DLD1 (cell line): ENCODE measurements around the gene GRIN2A.

Source experiments
- in situ Hi-C: cut with HindIII; loops from 2 replicates; pipeline ENCODE4 v1.10.0; 2017; ENCODE audit warnings: low sequenced_read_pairs

Gene GRIN2A

GRCh38 chr16:9868606-9869149 lies 313.6 kb downstream of the GRIN2A start:
- in situ Hi-C loops: no loop called here

GRCh38 chr16:9867176-9867575 lies 315.1 kb downstream of the GRIN2A start:
- in situ Hi-C loops: no loop called here

DNA sequence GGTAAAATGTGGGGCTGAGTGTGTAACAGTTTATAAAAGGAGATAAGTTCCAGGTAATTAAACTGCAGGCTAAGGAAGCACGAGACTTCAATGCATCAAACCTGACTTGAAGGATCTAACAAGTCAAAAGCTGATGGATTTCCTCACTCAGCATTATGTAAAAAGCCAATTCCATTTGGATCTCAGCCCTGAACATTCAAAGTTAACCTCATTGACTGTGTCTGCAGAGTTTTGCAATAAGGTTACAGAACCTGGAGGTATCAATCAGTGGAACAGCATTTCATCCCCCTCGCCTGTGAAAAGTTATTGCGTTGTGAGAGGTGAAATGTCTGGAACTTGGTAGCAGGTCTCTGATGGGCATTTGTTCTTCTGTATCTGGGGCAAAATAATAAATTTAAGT lies 317.8 kb downstream of the GRIN2A start:
- in situ Hi-C loops: no loop called here

- in situ Hi-C loops: no loop called here
These were observed 319.9 kb downstream of the GRIN2A start for GRCh38 chr16:9862327-9862726.

- in situ Hi-C loops: no loop called here
These were observed 321.4 kb downstream of the GRIN2A start for GRCh38 chr16:9860876-9861275.

DNA sequence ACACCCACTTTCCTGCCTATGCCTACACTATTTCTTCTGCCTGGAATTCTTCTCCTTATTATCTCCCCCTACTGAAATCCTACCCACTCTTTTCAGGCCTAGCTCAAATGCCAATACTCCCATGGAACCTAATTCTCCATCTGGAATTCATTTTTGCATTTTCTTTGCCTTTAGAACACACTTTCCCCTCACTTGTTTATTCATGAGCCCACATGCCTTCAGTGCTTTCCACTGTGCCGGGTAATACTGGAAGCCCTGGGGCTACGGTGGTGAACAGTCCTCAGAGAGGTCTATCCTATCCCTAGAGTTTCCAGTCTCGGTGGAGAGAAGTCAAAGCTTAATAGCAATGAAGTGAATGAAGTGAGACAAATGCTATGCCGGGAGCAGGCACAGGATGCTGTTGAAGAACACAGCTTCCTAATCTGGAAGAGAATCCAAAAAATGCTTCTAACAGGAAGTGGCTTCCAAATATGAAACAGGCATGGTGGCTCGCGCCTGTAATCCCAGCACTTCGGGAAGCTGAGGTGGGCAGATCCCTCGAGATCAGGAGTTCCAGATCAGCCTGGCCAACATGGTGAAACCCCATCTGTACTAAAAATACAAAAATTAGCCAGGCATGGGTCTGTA lies 322.4 kb downstream of the GRIN2A start:
- in situ Hi-C loops: no loop called here

DNA sequence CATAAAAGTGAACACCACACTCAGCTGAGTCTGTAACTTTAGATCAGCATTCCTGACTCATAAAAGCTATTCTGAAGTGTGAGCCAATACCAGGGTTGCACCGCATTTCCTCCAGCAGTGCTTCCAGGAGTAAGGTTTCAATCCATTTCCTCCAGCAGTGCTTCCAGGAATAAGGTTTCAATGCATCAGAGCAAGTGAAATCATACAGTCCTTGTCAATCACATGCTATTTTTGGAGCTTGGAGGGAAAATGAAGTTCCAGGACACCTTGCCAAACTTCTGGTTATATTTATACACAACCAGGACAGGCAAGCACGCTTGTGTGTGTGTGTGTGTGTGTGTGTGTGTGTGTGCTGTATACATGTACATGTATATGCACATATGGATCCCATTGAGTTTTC lies 327.6 kb downstream of the GRIN2A start:
- in situ Hi-C loops: no loop called here

DNA sequence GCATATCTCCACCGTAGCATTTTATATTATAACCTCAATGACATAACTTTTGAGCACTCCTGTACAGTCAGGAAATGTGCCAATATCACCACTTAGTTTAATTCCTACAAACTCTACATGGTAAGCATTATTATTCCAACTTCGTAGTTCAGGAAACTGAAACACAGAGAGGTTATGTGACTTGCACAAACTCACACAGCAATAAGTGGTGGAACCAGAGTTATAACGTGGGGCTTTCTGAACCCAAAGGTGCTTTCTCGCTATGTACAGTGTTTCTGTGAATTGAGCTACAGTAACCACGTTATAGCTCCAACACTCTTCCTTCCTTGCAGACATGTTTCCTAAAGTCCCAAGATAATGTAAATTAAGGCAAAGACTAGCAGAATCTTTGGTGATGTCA lies 330.2 kb downstream of the GRIN2A start:
- in situ Hi-C loops: no loop called here

GRCh38 chr16:9850817-9851216 lies 331.4 kb downstream of the GRIN2A start:
- in situ Hi-C loops: no loop called here

GRCh38 chr16:9849697-9850245 lies 332.5 kb downstream of the GRIN2A start:
- in situ Hi-C loops: no loop called here

- in situ Hi-C loops: no loop called here
These were observed 335.1 kb downstream of the GRIN2A start for GRCh38 chr16:9847146-9847545.

- in situ Hi-C loops: no loop called here
These were observed 335.7 kb downstream of the GRIN2A start for GRCh38 chr16:9846362-9847099.

DNA sequence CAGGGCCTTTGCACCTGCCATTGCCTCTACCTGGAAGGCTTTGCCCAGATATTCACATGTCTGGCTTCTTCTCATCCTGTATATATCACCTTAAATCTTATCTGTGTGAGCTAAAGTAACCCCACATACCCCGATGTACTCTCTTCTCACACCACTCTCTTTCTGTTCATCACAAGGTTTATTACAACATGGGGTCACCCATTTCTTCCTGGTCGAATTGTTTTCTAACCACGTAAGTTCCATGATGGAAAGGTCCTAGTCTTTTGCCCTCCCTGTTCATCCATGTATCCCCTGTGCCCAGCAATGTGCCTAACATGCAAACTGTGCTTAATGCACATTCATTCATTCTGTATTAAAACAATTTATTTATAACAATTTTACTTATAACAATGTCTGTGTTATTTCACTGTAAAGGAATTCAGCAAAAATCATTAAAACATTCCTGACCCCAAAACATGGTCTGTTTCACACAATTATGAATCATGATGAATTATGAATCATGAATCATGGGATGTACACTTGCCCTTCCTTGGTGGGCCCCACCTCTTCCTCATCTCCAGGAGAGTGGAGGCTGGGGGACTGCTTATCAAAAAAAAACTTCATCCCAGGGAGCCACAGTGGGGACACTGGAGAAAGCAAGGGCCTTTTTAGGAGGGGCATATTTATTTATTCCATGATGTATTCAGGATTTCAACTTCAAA lies 336.4 kb downstream of the GRIN2A start:
- in situ Hi-C loops: no loop called here

GRCh38 chr16:9844361-9844760 lies 337.9 kb downstream of the GRIN2A start:
- in situ Hi-C loops: no loop called here

DNA sequence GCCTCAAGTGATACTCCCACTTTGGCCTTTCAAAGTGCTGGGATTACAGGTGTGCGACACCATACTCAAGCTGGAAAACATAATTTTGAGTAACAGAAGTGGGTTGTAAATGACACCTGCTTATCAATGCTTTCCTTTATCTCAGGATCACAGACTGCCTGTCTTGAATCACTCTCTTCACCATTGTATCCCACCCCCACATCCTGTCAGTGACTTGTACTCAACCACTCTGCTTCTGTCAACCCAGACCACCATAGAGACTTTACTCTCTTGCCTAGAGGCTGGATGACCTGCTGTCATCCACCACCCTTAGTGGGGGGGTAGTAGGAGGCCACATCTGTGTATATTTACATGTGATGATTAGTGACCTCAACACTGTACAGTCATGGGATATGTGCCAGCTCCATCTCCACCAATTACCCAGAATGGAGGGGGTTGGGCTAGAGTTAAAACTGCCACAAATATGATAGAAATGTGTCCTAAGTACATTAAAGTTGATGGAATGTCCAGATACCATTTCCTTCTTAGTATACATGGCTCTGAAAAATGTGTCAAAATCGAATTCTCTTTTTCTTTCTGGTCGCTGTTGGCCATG lies 338.7 kb downstream of the GRIN2A start:
- in situ Hi-C loops: no loop called here

- in situ Hi-C loops: no loop called here
These were observed 341.2 kb downstream of the GRIN2A start for GRCh38 chr16:9840761-9841665.

- in situ Hi-C loops: no loop called here
These were observed 344.7 kb downstream of the GRIN2A start for GRCh38 chr16:9837481-9837880.

- in situ Hi-C loops: no loop called here
These were observed 346.0 kb downstream of the GRIN2A start for GRCh38 chr16:9836118-9836736.

DNA sequence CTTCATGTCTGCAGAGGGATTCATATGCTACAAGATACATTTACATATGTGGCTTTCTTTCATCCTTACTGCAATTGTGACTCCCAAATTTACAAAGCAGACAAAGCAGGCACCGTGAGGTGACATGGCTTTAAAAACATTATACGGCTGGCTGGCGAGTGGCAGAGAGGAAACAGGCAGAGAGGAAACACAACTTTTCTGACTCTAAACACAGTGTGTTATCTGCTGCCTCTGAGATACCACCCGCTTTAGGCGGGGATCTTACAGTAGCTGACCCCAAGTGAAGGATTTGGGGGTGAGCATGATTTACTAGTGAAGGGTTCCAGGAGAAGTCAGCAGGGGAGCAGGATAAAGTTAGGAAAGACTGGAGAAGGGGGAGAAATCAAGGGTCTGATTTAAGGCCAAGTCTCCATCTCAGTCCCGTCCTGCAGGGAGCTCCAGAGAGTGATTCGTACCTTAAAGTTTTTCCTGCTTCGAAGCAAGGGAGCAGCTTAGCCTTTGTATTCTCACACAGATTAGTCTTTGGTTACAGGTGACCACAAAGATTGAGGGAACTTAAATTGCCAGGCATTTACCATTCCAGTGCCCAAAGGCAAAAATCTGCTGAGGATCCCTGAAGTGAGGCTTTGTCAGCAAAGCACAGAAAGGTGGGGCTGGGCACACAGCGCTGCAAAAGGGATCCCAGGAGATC lies 355.0 kb downstream of the GRIN2A start:
- in situ Hi-C loops: no loop called here
